Thyroid gland (tissue), 4 donors: ENCODE measurements around the gene PARP8. TPM values are rescaled to one million over a fixed set of nuclear protein-coding genes. Genes with fewer than 3 reads are reported as not detected.
"Not testable (repeated sequence)": the region's sequence is repeated elsewhere in the genome, so short reads cannot be mapped to it uniquely, and the experiment has no call there.

Source experiments
- DNase-seq, 2 donors: peaks; one replicate each; pipeline ENCODE4 v3.0.0-alpha.2; 2019
- H3K27ac ChIP-seq, 3 donors: fragments of 200-600 bp; sonication (generic); 1 replicate in 2 of 3; 2 replicates in 1 of 3; pipeline ENCODE4 v1.5.1; 2016 to 2019; ENCODE audit warnings: mild to moderate bottlenecking in 1 of 3, moderate library complexity in 1 of 3
- H3K27me3 ChIP-seq: fragments of 200-600 bp; sonication (generic); one replicate; pipeline ENCODE4 v1.5.1; 2019
- H3K36me3 ChIP-seq, 2 donors: fragments of 200-600 bp; sonication (generic); one replicate each; pipeline ENCODE4 v1.5.1; 2016 to 2019
- H3K4me1 ChIP-seq, 2 donors: fragments of 200-600 bp; sonication (generic); one replicate each; pipeline ENCODE4 v1.5.1; 2017 to 2019
- H3K4me3 ChIP-seq, 3 donors: fragments of 200-600 bp; sonication (generic); replicated peaks in 1 of 3; 1 replicate in 2 of 3; 2 replicates in 1 of 3; pipeline ENCODE4 v1.5.1; 2016; ENCODE audit warnings: mild to moderate bottlenecking in 1 of 3
- H3K9me3 ChIP-seq: fragments of 200-600 bp; sonication (generic); one replicate; pipeline ENCODE4 v1.5.1; 2017
- POLR2A ChIP-seq, 2 donors: fragments of 450-650 bp; IDR thresholded peaks; one replicate each; pipeline ENCODE4 v1.6.1; 2017; ENCODE audit warnings: antibody characterized with exemption in 2 of 2, mild to moderate bottlenecking in 2 of 2, moderate library complexity in 1 of 2
- WGBS, 2 donors: methylation state at CpG; one replicate each; pipeline ENCODE4 v1.1.5; 2017; 5-methylcytosine and 5-hydroxymethylcytosine counted together
- intact Hi-C: fragments of 100-400 bp; cut with DNase I; formaldehyde crosslinking; loops from one replicate; pipeline ENCODE4 v1.15.1; 2023
- total RNA-seq, 4 donors: library from RNA; depleted of rRNA; stranded (reverse); fragments of >200 nt; gene quantifications; one replicate each; pipeline ENCODE4 v1.2.3, GENCODE V29; 2016
- TF ChIP-seq, protein P1 (sequence below), 6 experiments: fragments of 200-600 bp in 3 of 6; fragments of 450-650 bp in 3 of 6; sonication (generic) in 3 of 6; IDR thresholded peaks; one replicate each; pipeline ENCODE4 v1.5.1; 2016 to 2019; ENCODE audit warnings: antibody characterized with exemption in 6 of 6, mild to moderate bottlenecking in 2 of 6, inconsistent platforms in 1 of 6, moderate library complexity in 1 of 6

PARP8 gene, protein sequence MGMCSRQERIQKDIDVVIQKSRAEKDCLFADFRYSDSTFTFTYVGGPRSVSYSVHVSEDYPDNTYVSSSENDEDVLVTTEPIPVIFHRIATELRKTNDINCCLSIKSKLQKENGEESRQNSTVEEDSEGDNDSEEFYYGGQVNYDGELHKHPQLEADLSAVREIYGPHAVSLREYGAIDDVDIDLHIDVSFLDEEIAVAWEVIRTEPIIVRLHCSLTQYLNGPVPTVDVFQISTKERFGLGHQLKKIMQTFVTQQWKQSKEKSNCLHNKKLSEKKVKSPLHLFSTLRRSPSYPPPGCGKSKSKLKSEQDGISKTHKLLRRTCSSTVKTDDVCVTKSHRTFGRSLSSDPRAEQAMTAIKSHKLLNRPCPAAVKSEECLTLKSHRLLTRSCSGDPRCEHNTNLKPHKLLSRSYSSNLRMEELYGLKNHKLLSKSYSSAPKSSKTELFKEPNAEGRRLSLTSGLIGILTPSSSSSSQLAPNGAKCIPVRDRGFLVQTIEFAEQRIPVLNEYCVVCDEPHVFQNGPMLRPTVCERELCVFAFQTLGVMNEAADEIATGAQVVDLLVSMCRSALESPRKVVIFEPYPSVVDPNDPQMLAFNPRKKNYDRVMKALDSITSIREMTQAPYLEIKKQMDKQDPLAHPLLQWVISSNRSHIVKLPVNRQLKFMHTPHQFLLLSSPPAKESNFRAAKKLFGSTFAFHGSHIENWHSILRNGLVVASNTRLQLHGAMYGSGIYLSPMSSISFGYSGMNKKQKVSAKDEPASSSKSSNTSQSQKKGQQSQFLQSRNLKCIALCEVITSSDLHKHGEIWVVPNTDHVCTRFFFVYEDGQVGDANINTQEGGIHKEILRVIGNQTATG
- 100 to 1,000 TPM in 3 of 4 donors, 10 to 100 TPM in 1; 71.2 to 151 (median 107) TPM for total RNA-seq

DNA sequence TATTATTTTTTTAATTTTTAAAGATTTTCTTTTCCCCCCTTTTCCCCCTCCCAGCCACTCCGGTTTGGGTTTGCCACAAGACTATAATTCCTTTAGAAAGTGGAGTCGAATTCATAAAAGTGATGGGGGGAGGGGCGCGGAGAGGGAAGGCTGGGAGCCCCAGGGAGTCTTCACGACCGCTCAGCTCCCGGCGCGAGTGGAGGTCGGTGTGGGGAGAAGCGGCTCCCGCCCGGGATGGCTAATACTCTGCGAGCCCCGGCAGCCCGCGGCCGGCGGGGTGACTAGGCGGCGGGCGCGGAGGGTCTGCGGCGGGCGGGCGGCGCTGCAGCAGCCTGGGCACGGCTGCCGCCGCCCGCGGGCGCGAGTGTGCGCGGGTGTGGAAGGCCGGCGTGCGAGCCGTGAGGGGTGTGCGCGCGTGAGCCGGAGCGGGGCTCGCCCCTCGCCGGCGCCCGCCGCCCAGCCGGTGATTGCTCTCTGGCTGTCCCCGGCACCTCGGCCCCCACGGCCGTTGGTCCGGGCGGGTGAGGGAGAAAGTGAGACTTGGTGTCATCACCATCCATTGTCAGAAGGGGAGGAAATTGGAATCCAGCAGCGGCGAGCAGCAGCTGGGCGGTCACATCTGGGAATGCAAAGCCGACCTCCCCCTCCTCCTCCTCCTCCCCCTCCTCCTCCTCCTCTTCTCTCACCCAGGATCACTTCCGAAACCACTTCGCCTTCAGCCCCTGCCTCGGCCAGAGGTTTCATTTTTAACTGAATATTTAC is at the start of gene PARP8:
PARP8 (plus strand) TSS at position 377 of the 762 bp plus-strand sequence. CDS start 459 bp downstream, outside the sequence.
- intact Hi-C loops = no loop called here
- no peaks in the 10 kb centered on the region for H3K9me3 ChIP-seq
- DNase-seq = peak; percentile 71 to 72
- H3K4me3 ChIP-seq = peak within 1 kb of the TSS; percentile 65 to 92 (median 77)
- peaks cover 9 to 22% of the 10 kb centered on the region in 2 donors for H3K4me1 ChIP-seq
- TF ChIP-seq, protein P1, sequence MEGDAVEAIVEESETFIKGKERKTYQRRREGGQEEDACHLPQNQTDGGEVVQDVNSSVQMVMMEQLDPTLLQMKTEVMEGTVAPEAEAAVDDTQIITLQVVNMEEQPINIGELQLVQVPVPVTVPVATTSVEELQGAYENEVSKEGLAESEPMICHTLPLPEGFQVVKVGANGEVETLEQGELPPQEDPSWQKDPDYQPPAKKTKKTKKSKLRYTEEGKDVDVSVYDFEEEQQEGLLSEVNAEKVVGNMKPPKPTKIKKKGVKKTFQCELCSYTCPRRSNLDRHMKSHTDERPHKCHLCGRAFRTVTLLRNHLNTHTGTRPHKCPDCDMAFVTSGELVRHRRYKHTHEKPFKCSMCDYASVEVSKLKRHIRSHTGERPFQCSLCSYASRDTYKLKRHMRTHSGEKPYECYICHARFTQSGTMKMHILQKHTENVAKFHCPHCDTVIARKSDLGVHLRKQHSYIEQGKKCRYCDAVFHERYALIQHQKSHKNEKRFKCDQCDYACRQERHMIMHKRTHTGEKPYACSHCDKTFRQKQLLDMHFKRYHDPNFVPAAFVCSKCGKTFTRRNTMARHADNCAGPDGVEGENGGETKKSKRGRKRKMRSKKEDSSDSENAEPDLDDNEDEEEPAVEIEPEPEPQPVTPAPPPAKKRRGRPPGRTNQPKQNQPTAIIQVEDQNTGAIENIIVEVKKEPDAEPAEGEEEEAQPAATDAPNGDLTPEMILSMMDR (IDR thresholded peaks at IDR 0.05) = no peak
- peak in 1 of 2 donors; percentile 51 for TF ChIP-seq POLR2A (IDR thresholded peaks at IDR 0.05)
- H3K27me3 ChIP-seq = no peaks in the 10 kb centered on the region
- peak within 1 kb of the TSS; percentile 93 to 98 (median 93) for H3K27ac ChIP-seq
- no peaks in the 10 kb centered on the region for H3K36me3 ChIP-seq
- WGBS, 2 donors = 0 to 1% methylated on average over 21 to 32 of the region's 66 CpGs

DNA sequence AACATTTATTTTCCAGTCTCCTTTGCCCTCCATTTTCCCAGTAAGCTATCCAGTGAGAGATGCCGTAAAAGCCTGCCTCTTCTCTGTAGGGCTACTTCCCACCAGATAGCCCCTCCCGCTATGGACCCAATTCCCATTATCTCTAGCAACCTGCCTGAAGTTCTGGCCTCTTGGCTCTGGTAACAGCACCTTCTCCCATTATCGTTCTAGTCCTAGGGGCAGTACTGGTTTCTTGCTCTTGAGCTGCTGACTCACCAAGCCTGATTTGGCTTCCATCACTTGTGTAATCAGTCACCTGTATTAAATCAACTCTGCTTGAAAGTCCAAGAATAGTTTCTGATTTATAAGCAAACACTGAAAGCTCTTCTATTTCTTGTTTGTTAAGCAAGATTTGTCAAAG is 42.8 kb upstream of the PARP8 start:
- peak in 1 of 2 donors; percentile 29 for TF ChIP-seq POLR2A (IDR thresholded peaks at IDR 0.05)
- TF ChIP-seq, protein P1 (IDR thresholded peaks at IDR 0.05) = no peak
- Histone ChIP-seq H3K27ac (peak overlapping the region; percentile 79 to 92 (median 88)), H3K4me3 (no peak overlapping the region), H3K4me1 (peaks cover 11 to 24% of the 10 kb centered on the region in 2 donors), H3K36me3 (no peaks in the 10 kb centered on the region), H3K9me3 (no peaks in the 10 kb centered on the region), H3K27me3 (no peaks in the 10 kb centered on the region)
- 16 to 27% methylated on average over 3 of the region's 3 CpGs for WGBS, 2 donors
- DNase-seq = peak; percentile 81 to 82
- intact Hi-C loops = no loop called here

GRCh38 chr5:50634866-50635265 is 31.6 kb upstream of the PARP8 start:
- H3K4me1 ChIP-seq, H3K27ac ChIP-seq, H3K4me3 ChIP-seq, DNase-seq, H3K36me3 ChIP-seq, intact Hi-C loops, H3K27me3 ChIP-seq, H3K9me3 ChIP-seq: not testable (repeated sequence)
- WGBS, 2 donors = 87 to 90% methylated on average over 2 of the region's 2 CpGs

- intact Hi-C loops, H3K27me3 ChIP-seq, H3K9me3 ChIP-seq, H3K4me1 ChIP-seq, H3K27ac ChIP-seq, DNase-seq, H3K4me3 ChIP-seq, H3K36me3 ChIP-seq: not testable (repeated sequence)
- WGBS, 2 donors = 82 to 86% methylated on average over 2 of the region's 2 CpGs
These were observed 28.9 kb upstream of the PARP8 start for GRCh38 chr5:50637576-50637975.

DNA sequence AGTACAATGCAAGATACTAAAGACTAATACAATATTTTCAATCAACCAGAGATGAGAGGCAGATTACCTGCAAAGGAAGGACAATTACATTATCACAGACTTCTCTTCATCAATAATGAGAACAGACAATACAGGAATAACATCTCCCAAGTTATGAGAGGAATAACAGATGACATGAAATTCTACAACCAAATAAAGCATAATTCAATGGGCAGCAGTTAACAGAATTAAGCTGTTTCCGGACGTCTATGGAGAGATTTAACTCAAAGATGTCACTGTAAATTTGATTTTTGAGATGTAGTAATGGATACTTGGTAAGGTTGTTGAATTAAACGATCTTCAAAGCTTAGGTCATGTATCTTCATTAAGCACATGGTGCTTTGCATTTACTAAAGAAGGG is 19.8 kb upstream of the PARP8 start:
- peaks cover 0 to 4% of the 10 kb centered on the region in 2 donors for H3K4me1 ChIP-seq
- H3K9me3 ChIP-seq = no peaks in the 10 kb centered on the region
- WGBS, 2 donors = 82 to 88% methylated on average over 3 of the region's 3 CpGs
- no peaks in the 10 kb centered on the region for H3K36me3 ChIP-seq
- DNase-seq = no peak
- no peak overlapping the region for H3K27ac ChIP-seq
- no peak overlapping the region for H3K4me3 ChIP-seq
- no peaks in the 10 kb centered on the region for H3K27me3 ChIP-seq
- TF ChIP-seq, protein P1 (IDR thresholded peaks at IDR 0.05) = no peak
- no peak for TF ChIP-seq POLR2A (IDR thresholded peaks at IDR 0.05)
- intact Hi-C loops = no loop called here
